Measurements from ENCODE around the gene SIGLEC7.

DNA sequence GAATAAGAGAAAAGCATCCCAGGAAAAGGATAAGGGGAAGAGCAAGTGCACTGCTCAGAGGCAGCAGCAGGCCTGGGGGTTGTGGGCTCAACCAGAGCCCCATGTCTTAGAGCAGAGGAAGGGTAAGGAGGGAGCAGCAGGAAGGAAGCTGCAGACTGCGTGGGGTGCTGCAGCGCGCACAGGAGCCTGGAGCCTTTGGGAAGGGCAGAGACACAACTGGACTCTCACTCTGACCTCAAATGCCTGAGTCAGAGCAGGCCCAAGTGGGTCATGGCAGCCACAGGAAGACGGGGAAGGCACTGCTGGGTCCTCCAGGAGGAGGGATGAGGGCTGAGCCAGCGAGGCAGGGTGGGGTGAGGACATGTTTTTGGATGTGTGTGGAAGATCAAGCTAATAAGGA, 31.6 kb downstream of the SIGLEC7 start:
- TF ChIP-seq ZNF8 (CRISPR knock-in tag; IDR thresholded peaks at IDR 0.05) (no peak), ZFP30 (CRISPR knock-in tag; IDR thresholded peaks at IDR 0.05) (no peak), ZFP3 (CRISPR knock-in tag; IDR thresholded peaks at IDR 0.05) (no peak)
- TF ChIP-seq, protein P1, sequence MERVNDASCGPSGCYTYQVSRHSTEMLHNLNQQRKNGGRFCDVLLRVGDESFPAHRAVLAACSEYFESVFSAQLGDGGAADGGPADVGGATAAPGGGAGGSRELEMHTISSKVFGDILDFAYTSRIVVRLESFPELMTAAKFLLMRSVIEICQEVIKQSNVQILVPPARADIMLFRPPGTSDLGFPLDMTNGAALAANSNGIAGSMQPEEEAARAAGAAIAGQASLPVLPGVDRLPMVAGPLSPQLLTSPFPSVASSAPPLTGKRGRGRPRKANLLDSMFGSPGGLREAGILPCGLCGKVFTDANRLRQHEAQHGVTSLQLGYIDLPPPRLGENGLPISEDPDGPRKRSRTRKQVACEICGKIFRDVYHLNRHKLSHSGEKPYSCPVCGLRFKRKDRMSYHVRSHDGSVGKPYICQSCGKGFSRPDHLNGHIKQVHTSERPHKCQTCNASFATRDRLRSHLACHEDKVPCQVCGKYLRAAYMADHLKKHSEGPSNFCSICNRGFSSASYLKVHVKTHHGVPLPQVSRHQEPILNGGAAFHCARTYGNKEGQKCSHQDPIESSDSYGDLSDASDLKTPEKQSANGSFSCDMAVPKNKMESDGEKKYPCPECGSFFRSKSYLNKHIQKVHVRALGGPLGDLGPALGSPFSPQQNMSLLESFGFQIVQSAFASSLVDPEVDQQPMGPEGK (CRISPR knock-in tag; IDR thresholded peaks at IDR 0.05; ENCODE audit: borderline replicate concordance) = no peak

All from SK-N-SH treated with all-trans-retinoic acid at 6 μM for 48 hours (cell line).